Epithelial cell of esophagus (primary cell): ENCODE measurements around the gene CACNA2D4.
A peak's percentile ranks its signal among the peaks of the same experiment; 100 is the strongest.

Experiments used
- DNase-seq: peaks from one replicate; pipeline ENCODE4 v3.0.0; 2010; ENCODE audit warnings: low read depth
- H3K4me3 ChIP-seq: 2 replicates; pipeline ENCODE4 v1.5.1; 2011; ENCODE audit warnings: mild to moderate bottlenecking, low read length, control low read depth
- TF ChIP-seq, protein P1 (sequence below): IDR thresholded peaks from 2 replicates; pipeline ENCODE4 v1.5.1; 2011; ENCODE audit warnings: low read depth, mild to moderate bottlenecking, low read length, control low read depth, inconsistent platforms; ENCODE audit not compliant: insufficient read depth; ENCODE audit errors: missing control alignments

Gene CACNA2D4

DNA sequence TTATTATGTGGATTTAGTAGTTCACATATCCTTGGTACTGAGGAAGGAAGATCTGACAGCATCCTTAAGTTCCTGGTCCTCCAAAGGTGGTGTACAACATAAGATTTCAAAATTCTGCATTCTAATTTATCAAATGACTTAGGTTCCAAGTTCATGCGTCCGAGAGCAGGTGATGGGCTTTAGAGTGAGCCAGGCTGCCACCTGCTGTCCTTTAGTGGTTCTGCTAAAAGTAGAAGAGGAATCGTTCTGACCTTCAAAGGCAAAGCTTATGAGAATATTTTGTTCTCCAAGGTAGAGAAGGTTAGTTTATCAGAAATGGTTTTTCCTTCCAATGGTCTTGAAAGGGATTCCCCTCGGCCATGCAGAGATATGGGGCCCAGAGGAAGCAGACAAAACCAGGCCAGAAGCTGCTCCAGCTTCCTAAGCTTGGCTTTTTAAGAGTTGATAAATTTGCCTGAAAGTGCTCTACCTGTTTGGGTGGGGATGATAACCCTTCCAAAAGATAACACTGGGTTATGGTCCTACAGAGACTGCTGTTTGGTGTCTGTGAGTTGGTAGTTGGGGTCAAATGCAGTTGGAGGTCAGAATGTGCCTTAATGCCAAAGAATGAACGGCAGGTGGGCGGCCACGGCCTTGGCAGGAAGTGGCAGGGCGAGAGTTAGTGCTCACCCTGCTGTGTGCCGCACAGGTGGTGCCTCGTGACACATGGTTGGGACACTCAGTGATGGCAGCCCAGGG lies 127.2 kb downstream of the CACNA2D4 start:
- peak; percentile 72 for DNase-seq
- TF ChIP-seq, protein P1, sequence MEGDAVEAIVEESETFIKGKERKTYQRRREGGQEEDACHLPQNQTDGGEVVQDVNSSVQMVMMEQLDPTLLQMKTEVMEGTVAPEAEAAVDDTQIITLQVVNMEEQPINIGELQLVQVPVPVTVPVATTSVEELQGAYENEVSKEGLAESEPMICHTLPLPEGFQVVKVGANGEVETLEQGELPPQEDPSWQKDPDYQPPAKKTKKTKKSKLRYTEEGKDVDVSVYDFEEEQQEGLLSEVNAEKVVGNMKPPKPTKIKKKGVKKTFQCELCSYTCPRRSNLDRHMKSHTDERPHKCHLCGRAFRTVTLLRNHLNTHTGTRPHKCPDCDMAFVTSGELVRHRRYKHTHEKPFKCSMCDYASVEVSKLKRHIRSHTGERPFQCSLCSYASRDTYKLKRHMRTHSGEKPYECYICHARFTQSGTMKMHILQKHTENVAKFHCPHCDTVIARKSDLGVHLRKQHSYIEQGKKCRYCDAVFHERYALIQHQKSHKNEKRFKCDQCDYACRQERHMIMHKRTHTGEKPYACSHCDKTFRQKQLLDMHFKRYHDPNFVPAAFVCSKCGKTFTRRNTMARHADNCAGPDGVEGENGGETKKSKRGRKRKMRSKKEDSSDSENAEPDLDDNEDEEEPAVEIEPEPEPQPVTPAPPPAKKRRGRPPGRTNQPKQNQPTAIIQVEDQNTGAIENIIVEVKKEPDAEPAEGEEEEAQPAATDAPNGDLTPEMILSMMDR = peak; percentile 89
- no peak overlapping the region for H3K4me3 ChIP-seq

DNA sequence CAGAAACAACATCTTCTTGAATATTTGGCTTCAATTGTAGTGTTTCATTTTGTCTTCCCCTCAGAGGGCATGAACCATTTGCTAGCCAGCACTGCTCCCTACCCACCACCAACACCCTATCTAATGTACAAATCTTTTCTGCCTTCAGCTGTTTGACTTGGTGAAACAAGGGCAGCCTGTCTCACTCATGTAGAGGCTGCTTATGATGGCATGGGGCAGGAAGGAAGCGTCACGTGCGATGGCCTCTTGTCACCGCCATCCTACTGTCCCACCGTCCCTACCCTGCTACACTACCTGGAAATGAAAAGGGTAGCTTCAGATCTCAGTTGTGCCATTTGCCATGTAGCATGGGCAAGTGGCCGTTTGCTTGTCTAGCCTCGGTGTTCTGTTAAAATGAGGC lies 128.0 kb downstream of the CACNA2D4 start:
- no peak for DNase-seq
- H3K4me3 ChIP-seq = no peak overlapping the region
- TF ChIP-seq, protein P1 = no peak

DNA sequence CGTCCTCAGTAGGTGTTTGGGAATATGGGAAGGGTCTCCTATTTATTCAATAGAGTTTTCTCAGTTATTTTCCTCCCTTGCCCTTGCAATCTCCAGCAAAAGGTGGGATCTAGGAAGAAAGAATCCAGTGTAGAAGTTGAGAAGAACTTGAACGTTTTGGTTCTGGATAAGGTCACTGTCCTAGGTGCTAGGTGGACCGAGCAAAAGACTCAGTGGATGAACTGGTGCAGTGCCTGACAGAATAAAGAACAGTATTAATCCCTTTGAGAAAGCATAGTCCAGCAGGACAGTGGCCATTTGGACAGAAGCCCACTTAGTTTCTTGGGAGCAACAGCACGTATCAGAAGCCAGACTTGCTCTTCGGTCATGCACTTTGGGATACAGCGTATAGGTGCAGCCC lies 130.7 kb downstream of the CACNA2D4 start:
- TF ChIP-seq, protein P1 = no peak
- no peak overlapping the region for H3K4me3 ChIP-seq
- no peak for DNase-seq

DNA sequence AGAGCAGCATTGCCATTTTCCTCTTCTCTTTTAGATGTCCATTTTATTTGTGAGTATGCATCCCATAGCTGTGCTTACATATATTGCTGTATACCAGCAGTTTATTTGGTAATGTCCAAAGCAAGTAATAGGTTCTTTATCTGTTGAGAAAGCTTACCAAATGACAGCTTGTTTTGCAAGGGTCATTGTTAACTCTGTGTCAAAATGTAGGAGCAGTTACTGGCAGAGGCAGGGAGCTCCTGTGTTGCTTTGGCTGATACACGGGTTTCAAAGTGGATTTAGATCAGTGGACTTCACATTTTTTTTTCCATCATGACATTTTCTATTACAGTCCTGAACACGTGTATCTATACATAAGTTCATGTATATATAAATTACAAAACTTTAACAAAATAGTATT lies 136.2 kb downstream of the CACNA2D4 start:
- no peak overlapping the region for H3K4me3 ChIP-seq
- no peak for DNase-seq
- TF ChIP-seq, protein P1 = no peak

DNA sequence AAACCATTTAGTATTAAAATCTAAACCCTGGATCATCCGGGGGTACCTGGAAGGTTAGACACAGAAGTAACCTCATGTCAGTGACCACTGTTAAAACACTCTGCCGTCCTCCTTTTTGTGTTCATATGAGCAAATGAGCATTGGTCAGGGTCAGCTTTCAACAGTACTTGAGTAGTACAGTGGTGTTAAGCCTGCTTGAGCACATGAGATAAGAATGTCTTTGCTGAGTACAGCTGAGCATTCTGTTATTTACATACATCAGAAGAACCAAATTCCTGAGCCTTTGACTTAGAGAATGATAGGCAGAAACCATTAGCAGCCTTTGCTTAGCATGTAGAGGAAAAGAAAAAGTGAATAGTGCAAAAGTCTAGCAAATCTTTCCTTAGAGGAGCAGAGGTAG lies 136.7 kb downstream of the CACNA2D4 start:
- no peak overlapping the region for H3K4me3 ChIP-seq
- no peak for DNase-seq
- TF ChIP-seq, protein P1 = no peak

DNA sequence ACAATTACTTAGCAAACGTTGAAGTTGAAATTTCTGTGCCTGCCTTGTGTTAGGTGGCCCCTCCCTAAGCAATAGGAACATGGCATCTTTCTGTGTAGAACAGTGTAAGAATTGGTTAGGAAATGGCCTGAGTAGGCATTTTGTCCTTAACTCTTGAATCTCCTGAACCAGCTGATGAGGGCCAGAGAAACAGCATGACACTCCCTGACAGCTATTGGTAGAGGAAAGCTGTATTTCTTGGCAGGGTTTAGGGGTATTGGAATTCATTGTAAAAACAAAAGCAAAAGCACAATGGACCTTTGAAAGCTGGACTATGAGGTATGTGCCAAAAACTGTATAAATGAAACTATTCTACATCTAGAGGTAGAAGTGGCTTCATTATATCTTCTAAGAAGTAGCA lies 138.7 kb downstream of the CACNA2D4 start:
- no peak for DNase-seq
- H3K4me3 ChIP-seq = no peak overlapping the region
- TF ChIP-seq, protein P1 = no peak

DNA sequence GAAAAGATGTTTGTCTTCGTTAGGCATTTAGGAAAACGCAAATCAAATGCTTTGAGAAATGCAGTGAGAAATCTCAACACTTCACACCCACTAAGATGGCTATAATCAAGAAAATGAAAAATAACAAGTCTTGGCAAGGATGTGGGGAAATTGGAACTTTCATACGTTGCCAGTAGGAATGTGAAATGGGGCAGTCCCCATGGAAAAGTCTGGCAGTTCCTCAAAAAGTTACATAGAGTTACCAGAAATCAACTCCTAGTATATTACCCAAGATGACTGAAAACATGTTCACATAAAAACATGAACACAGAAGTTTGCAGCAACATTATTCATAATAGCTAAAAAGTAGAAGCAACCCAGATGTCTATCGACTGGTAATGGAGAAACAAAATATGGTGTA lies 139.5 kb downstream of the CACNA2D4 start:
- TF ChIP-seq, protein P1 = no peak

More for the DNA sequence above, 139.5 kb downstream of the CACNA2D4 start:
- DNase-seq = no peak
- H3K4me3 ChIP-seq = no peak overlapping the region
